ENCODE results near the gene TLR9. TPM values are rescaled to one million over a fixed set of nuclear protein-coding genes. Genes with fewer than 3 reads are reported as not detected.

Gene TLR9
- total RNA-seq, 1 experiment from 2014 or later: not detected

- in situ Hi-C loops (cut with HindIII; ENCODE audit: low pct_unique_long_range_greater_than_20kb, low sequenced_read_pairs): no loop called here
Observed at GRCh38 chr3:52227117-52227516, 1.7 kb upstream of the TLR9 start.

GRCh38 chr3:52226229-52226817 lies 878 bp upstream of the TLR9 start:
- POLR2A ChIA-PET: no interaction called here
- DNase-seq (ENCODE audit: low read depth, low spot score) (no peak), ATAC-seq (no peak)
- Histone ChIP-seq H3K36me3 (ENCODE audit: control insufficient read depth, insufficient read depth, low read length) (no peaks in the 10 kb centered on the region), H3K9me3 (ENCODE audit: control insufficient read depth, insufficient read depth, low read depth, low read length) (no peaks in the 10 kb centered on the region), H3K27ac (ENCODE audit: low read length) (no peak overlapping the region), H3K4me3 (ENCODE audit: low read depth in 2 of 2, low read length in 2 of 2) (no peak overlapping the region), H3K27me3 (ENCODE audit: control insufficient read depth, insufficient read depth, low read length) (no peaks in the 10 kb centered on the region), H3K4me1 (ENCODE audit: control insufficient read depth, insufficient read depth, low read length) (no peaks in the 10 kb centered on the region)
- intact Hi-C loops (cut with micrococcal nuclease; ENCODE audit: unreplicated experiment) (no loop called here), in situ Hi-C loops (cut with HindIII; ENCODE audit: low pct_unique_long_range_greater_than_20kb, low sequenced_read_pairs) (no loop called here)
- CTCF ChIA-PET: no interaction called here
- TF ChIP-seq POLR2AphosphoS5 (IDR thresholded peaks at IDR 0.05; ENCODE audit: low read depth, low read length) (no peak), CTCF (IDR thresholded peaks at IDR 0.05) (no peak), TCF7L2 (IDR thresholded peaks at IDR 0.05; ENCODE audit: low read depth, low read length) (no peak), SIN3A (IDR thresholded peaks at IDR 0.05; ENCODE audit: borderline replicate concordance, insufficient read depth, low read depth, low read length) (no peak), REST (IDR thresholded peaks at IDR 0.05; ENCODE audit: insufficient read depth in 1 of 2, low read depth in 2 of 2, low read length in 1 of 2) (no peak)
- no TSS peak for BruUV-seq (replicated peaks)

More at GRCh38 chr3:52227117-52227516, 1.7 kb upstream of the TLR9 start:
- Histone ChIP-seq H3K9me3 (ENCODE audit: control insufficient read depth, insufficient read depth, low read depth, low read length) (no peaks in the 10 kb centered on the region), H3K4me1 (ENCODE audit: control insufficient read depth, insufficient read depth, low read length) (no peaks in the 10 kb centered on the region), H3K27me3 (ENCODE audit: control insufficient read depth, insufficient read depth, low read length) (no peaks in the 10 kb centered on the region), H3K36me3 (ENCODE audit: control insufficient read depth, insufficient read depth, low read length) (no peaks in the 10 kb centered on the region), H3K27ac (ENCODE audit: low read length) (no peak overlapping the region), H3K4me3 (ENCODE audit: low read depth in 2 of 2, low read length in 2 of 2) (no peak overlapping the region)
- ATAC-seq: no peak
- intact Hi-C loops (cut with micrococcal nuclease; ENCODE audit: unreplicated experiment): no loop called here
- ChIA-PET POLR2A (no interaction called here), CTCF (interaction anchor here (0.6 kb wide), 1 partner anchor 70 kb away, joined by 5 read pairs; no protein-coding TSS in a partner anchor)
- no peak for TF ChIP-seq TCF7L2 (IDR thresholded peaks at IDR 0.05; ENCODE audit: low read depth, low read length)
- TF ChIP-seq CTCF (IDR thresholded peaks at IDR 0.05): no peak
- TF ChIP-seq REST (IDR thresholded peaks at IDR 0.05; ENCODE audit: insufficient read depth in 1 of 2, low read depth in 2 of 2, low read length in 1 of 2): no peak
- no peak for TF ChIP-seq POLR2AphosphoS5 (IDR thresholded peaks at IDR 0.05; ENCODE audit: low read depth, low read length)
- no peak for TF ChIP-seq SIN3A (IDR thresholded peaks at IDR 0.05; ENCODE audit: borderline replicate concordance, insufficient read depth, low read depth, low read length)
- DNase-seq (ENCODE audit: low read depth, low spot score): no peak
- BruUV-seq (replicated peaks): no TSS peak
